Cardiac muscle cell (in vitro differentiated cells and primary cell): ENCODE data around the gene NUP133. TPM values are rescaled to one million over a fixed set of nuclear protein-coding genes. Genes with fewer than 3 reads are reported as not detected.

Experiments
- DNase-seq, 2 donors: peaks; one replicate each; pipeline versions ENCODE4 v3.0.0 to v3.0.0-alpha.2; 2010 to 2017; ENCODE audit warnings: low read depth in 1 of 2, low spot score in 1 of 2
- H3K27ac ChIP-seq: fragments of 200-600 bp; sonication (generic); 2 replicates; pipeline ENCODE4 v1.5.1; 2016
- H3K27me3 ChIP-seq: fragments of 200-600 bp; sonication (generic); 2 replicates; pipeline ENCODE4 v1.6.0; 2016; ENCODE audit warnings: control low read depth
- H3K36me3 ChIP-seq: fragments of 200-600 bp; sonication (generic); 2 replicates; pipeline ENCODE4 v1.5.1; 2016; ENCODE audit warnings: control low read depth
- H3K4me1 ChIP-seq: fragments of 200-600 bp; sonication (generic); 2 replicates; pipeline ENCODE4 v1.8.1; 2017; ENCODE audit warnings: low read depth, mild to moderate bottlenecking, mixed run types
- H3K4me3 ChIP-seq: fragments of 200-600 bp; sonication (generic); 2 replicates; pipeline ENCODE4 v1.5.1; 2016; ENCODE audit warnings: mild to moderate bottlenecking
- H3K9me3 ChIP-seq: fragments of 200-600 bp; sonication (generic); 2 replicates; pipeline ENCODE4 v1.5.1; 2017; ENCODE audit warnings: low read depth, mild to moderate bottlenecking, control low read depth
- CTCF ChIP-seq: IDR thresholded peaks from 2 replicates; pipeline ENCODE4 v1.5.1; 2012; ENCODE audit warnings: low read depth, mild to moderate bottlenecking, low read length
- polyA plus RNA-seq: library from polyadenylated mRNA; unstranded; fragments of >200 nt; fragmentation: Nextera tagmentation; extraction: Ambion mirVana; gene quantifications from 2 replicates; pipeline ENCODE4 v1.2.1, GENCODE V29; 2016
- total RNA-seq: library from RNA; depleted of rRNA; stranded (reverse); fragments of >200 nt; gene quantifications from 2 replicates; pipeline ENCODE4 v1.2.3, GENCODE V29; 2016

The NUP133 gene
- total and polyA plus RNA-seq, 2 experiments from 2014 or later: 33.6 to 60.2 TPM

DNA sequence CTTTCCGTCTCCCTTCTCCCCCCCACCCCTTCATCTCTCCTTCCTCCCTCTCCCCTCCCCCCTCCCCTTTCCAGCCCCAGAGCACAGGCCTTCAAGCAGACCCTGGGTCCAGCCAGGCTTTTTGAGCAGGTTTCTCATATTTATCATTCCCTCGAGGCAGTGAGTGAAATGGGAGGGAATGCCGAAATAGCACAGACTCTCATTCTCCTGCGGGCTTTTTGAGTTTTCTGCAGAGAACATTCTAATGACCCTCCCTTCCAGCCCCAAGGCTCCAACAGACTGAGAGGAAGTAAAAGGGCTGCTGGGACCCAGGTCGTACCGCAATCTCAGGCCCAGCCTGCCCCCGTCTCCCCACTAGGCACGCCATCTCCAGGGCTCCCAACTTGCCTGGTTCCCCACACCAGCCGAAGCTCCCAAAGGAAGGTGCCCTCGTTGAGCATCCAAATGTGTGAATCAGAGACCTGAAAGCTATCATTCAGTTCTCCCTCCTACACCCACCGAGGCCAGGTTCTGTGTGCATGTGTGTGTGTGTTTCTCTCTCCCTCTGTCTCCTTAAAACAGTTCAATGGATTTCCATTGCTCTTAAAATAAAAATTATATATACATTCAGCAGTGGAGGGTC lies 96.6 kb downstream of the NUP133 start:
- no peak for DNase-seq
- Histone ChIP-seq H3K27ac (no peak overlapping the region), H3K36me3 (no peaks in the 10 kb centered on the region), H3K9me3 (no peaks in the 10 kb centered on the region), H3K27me3 (peaks cover 20% of the 10 kb centered on the region), H3K4me1 (peaks cover 12% of the 10 kb centered on the region), H3K4me3 (no peak overlapping the region)
- TF ChIP-seq CTCF: no peak

- Histone ChIP-seq H3K27ac (no peak overlapping the region), H3K9me3 (no peaks in the 10 kb centered on the region), H3K4me3 (no peak overlapping the region), H3K27me3 (peaks cover 26% of the 10 kb centered on the region), H3K4me1 (peaks cover 12% of the 10 kb centered on the region), H3K36me3 (no peaks in the 10 kb centered on the region)
- TF ChIP-seq CTCF: no peak
- DNase-seq: peak; percentile 58 to 62
These were observed 97.3 kb downstream of the NUP133 start for GRCh38 chr1:229410692-229411433.

- no peak for TF ChIP-seq CTCF
- H3K4me1 ChIP-seq: peaks cover 12% of the 10 kb centered on the region
- no peaks in the 10 kb centered on the region for H3K36me3 ChIP-seq
- H3K27me3 ChIP-seq: peaks cover 31% of the 10 kb centered on the region
- no peaks in the 10 kb centered on the region for H3K9me3 ChIP-seq
- H3K4me3 ChIP-seq: no peak overlapping the region
- no peak for DNase-seq
- no peak overlapping the region for H3K27ac ChIP-seq
These were observed 97.8 kb downstream of the NUP133 start for GRCh38 chr1:229410370-229410691.

DNA sequence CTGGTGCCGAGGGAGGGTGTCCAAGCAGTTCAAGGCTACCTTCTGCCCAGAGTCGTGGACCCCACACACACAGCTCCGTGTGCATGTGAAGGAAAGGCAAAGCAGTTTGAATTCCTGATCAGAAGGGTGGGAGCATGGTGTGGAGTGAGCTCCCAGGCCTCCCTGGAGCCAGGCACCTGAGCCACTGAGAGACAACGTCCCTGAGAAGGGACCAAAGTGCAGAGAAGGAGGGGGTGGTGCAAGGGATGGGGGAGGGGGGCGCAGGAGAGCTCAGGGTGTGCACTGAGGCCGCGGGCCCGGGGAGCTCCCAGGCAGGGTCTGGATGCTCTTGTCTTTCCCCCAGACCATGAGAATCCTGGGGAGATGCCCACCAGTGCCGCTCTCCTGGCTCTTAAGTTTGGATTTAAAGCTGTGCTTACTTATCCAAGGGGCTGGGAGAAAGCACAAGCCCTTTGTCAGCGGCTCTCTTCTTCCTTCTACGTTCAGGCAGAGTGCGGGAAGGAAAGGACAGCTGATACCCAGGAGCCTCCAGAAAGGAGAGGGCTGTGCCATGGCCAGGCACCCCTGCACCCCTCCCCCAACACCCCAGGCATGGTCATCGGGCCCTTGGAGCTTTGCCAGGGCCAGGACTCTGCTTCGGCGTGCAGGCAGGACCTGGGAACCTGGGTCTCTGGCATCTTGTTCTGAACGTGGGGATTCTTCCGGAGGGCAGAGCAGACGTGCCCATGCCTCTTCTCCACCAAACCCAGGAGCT lies 98.3 kb downstream of the NUP133 start:
- Histone ChIP-seq H3K9me3 (no peaks in the 10 kb centered on the region), H3K4me1 (peaks cover 12% of the 10 kb centered on the region), H3K27ac (no peak overlapping the region), H3K36me3 (no peaks in the 10 kb centered on the region), H3K4me3 (no peak overlapping the region), H3K27me3 (peaks cover 31% of the 10 kb centered on the region)
- TF ChIP-seq CTCF: no peak
- DNase-seq: no peak

DNA sequence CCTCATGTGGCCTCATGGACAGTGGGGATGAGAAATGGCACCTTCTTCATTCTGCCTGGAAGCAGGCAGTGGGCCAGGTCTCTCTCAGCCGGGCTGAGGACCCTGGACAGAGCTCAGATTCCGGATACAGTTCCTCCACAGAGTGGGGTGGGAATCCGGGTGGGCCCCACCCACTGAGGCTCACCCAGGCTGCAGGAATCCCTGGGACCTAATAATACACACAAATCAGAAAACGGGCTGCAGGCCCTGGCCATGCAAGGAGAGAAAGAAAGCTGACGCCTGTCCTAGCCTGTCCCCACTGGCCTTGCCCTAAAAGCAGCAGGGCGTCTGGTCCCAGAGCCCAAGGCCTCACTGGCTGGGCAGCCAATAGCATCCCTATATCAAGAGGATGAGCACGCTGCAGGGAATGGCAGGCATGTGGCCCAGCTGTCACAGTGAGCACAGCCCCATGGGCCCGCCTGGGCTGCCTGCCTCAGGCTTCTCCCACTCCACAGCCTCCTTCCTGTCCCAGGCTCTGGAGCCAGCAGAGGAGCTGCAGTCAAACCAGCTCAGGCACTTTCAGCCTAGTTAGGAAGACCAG lies 99.6 kb downstream of the NUP133 start:
- no peaks in the 10 kb centered on the region for H3K36me3 ChIP-seq
- H3K9me3 ChIP-seq: no peaks in the 10 kb centered on the region
- no peak overlapping the region for H3K4me3 ChIP-seq
- peak; percentile 13 to 57 for DNase-seq
- H3K27me3 ChIP-seq: peaks cover 31% of the 10 kb centered on the region
- H3K27ac ChIP-seq: no peak overlapping the region
- peaks cover 12% of the 10 kb centered on the region for H3K4me1 ChIP-seq
- no peak for TF ChIP-seq CTCF
